HG02840 (cell line): ENCODE results near the gene AMD1.

Experiments used
- ATAC-seq: cut with Tn5 transposase; IDR thresholded peaks from one replicate; pipeline ENCODE4 v1.9.1; 2021; ENCODE audit warnings: mild to moderate bottlenecking, moderate library complexity, moderate number of reproducible peaks; ENCODE audit not compliant: unreplicated experiment, low FRiP score

Gene AMD1

GRCh38 chr6:110934381-110934898 lies 59.9 kb downstream of the AMD1 start:
- ATAC-seq = no peak

GRCh38 chr6:110935171-110935570 lies 60.6 kb downstream of the AMD1 start:
- no peak for ATAC-seq

DNA sequence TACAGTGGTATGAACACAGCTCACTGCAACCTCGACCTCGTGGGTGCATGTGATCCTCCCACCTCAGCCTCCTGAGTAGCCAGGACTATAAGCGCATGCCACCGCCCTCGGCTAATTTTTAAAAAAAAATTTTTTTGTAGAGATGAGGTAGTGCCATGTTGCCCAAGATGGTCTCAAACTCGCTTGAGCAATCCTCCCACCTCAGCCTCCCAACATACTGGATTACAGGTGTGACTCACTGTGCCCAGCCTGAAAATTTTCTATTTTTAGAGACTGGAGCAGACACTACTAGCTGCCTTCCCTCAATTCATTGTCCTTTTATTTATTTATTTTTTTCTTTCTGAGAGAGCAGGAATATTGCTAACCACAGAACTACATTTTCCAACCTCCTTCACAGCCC lies 63.6 kb downstream of the AMD1 start:
- no peak for ATAC-seq

DNA sequence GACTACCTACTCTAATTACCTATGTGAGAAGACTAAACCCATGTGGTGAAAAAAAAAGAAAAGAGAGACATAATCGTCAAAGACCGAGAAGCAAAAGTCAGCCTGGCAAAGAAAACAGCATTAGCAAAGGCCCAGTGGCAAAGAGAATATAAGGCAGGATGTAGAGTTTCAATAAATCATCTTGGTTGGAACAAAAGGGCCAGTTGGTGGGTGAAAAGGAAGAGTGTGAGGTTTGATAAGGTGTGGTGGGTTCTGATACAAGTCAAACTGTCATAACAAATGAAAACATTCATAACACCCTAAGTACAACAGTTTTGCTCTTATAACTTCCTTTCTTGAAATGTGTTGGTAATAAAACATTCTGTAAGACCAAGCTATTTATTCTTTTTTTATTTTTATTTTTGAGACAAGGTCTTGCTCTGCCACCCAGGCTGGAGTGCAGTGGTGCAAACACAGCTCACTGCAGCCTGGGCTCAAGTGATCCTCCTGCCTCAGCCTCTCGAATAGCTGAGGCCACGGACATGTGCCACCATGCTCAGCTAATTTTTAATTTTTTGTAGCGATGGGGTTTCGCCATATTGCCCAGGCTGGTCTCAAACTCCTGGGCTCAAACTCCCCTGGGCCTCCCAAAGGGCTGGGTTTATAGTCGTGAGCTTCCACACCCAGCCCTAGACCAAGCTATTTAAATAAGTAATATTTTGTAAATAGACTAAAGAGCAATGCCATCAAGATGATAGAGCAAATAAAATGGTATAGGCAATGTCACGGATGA lies 65.0 kb downstream of the AMD1 start:
- ATAC-seq = no peak

GRCh38 chr6:110944681-110945151 lies 70.1 kb downstream of the AMD1 start:
- ATAC-seq = peak; percentile 97
